HFFc6 (cell line): ENCODE data around the gene TRAF1. TPM values are rescaled to one million over a fixed set of nuclear protein-coding genes. Genes with fewer than 3 reads are reported as not detected.
A peak's percentile ranks its signal among the peaks of the same experiment; 100 is the strongest.

ENCODE experiments used
- DNase-seq: peaks from one replicate; pipeline ENCODE4 v3.0.0-alpha.2; 2018
- H3K27ac Mint-ChIP-seq: 2 replicates; pipeline ENCODE4 v1.8.0; 2020; ENCODE audit warnings: mild to moderate bottlenecking, mixed read lengths
- H3K27me3 Mint-ChIP-seq: 2 replicates; pipeline ENCODE4 v1.8.0; 2021; ENCODE audit warnings: mild to moderate bottlenecking, moderate library complexity, mixed read lengths; ENCODE audit not compliant: insufficient read depth
- H3K36me3 Mint-ChIP-seq: 2 replicates; pipeline ENCODE4 v1.8.0; 2021; ENCODE audit warnings: low read depth, mixed read lengths
- H3K4me1 Mint-ChIP-seq: 2 replicates; pipeline ENCODE4 v1.8.0; 2020; ENCODE audit warnings: low read depth, mixed read lengths
- H3K4me3 Mint-ChIP-seq: 2 replicates; pipeline ENCODE4 v1.8.0; 2020; ENCODE audit warnings: mild to moderate bottlenecking, moderate library complexity, mixed read lengths
- H3K9me3 Mint-ChIP-seq: 2 replicates; pipeline ENCODE4 v1.8.0; 2020; ENCODE audit warnings: mild to moderate bottlenecking, mixed read lengths
- total RNA-seq, 6 experiments: library from RNA; stranded (reverse); fragmentation: NEBNext Ultra II Directional; extraction: Animal tissue kit (Norgen Biotek cat#: 25700); gene quantifications; 2 replicates in 1 of 6; 3 replicates in 5 of 6; pipeline ENCODE4 v1.2.3, GENCODE V29; 2021
- TF ChIP-seq, protein P1 (sequence below): fragments of 200-600 bp; sonication (generic); IDR thresholded peaks from 2 replicates; pipeline ENCODE4 v1.5.0; 2021; ENCODE audit warnings: antibody characterized with exemption, mild to moderate bottlenecking

The TRAF1 gene
- total RNA-seq, 6 experiments from 2014 or later: 0.54 to 1.0 (median 0.87) TPM

DNA sequence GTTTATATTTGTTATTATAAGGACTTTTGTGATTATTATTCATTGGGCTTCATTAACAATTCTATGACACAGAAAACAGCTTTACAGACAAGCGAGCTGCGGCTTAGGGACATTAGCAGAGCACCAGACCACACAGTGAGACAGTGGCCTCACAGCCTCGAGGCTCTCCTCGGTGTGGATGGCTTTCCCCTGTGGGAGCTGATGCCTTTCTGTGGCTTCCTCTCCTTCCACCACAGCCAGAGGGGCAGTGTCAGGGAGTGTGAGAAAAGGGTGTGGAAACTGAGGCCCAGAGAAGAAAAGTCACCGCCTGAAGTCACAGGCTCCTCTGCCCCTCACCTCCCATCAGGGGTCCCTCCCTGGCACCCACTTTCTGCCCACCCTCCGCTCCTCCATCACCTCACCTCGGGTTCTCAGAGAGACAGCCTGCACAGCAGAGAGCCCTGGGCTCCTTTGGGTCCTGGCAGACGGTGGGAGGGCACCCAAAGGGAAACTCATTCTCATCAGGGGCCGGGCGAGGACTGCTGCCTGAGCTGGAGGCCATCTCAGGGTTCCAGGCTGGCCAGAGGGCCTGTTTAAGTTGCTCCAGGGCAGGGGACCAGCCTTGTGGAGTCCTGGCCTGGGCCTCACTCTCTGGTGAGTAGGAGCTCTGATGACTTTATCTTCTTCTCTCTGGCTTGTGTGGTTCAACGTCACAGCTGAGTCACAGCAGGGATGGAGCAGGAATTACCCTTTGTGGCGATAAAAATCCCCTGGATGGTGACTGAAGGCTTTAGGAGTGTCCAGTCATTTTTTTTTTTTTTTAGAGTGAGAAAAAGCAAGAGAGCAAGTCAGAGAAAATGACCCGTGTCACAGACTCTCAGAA is 830 bp downstream of the TRAF1 start:
- H3K9me3 Mint-ChIP-seq: no peaks in the 10 kb centered on the region
- DNase-seq: peak; percentile 92
- H3K27ac Mint-ChIP-seq: peak overlapping the region; percentile 88
- H3K36me3 Mint-ChIP-seq: no peaks in the 10 kb centered on the region
- H3K27me3 Mint-ChIP-seq: no peaks in the 10 kb centered on the region; the same call in 1 of the 2 replicates
- peaks cover 45% of the 10 kb centered on the region for H3K4me1 Mint-ChIP-seq
- TF ChIP-seq, protein P1, sequence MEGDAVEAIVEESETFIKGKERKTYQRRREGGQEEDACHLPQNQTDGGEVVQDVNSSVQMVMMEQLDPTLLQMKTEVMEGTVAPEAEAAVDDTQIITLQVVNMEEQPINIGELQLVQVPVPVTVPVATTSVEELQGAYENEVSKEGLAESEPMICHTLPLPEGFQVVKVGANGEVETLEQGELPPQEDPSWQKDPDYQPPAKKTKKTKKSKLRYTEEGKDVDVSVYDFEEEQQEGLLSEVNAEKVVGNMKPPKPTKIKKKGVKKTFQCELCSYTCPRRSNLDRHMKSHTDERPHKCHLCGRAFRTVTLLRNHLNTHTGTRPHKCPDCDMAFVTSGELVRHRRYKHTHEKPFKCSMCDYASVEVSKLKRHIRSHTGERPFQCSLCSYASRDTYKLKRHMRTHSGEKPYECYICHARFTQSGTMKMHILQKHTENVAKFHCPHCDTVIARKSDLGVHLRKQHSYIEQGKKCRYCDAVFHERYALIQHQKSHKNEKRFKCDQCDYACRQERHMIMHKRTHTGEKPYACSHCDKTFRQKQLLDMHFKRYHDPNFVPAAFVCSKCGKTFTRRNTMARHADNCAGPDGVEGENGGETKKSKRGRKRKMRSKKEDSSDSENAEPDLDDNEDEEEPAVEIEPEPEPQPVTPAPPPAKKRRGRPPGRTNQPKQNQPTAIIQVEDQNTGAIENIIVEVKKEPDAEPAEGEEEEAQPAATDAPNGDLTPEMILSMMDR: no peak
- H3K4me3 Mint-ChIP-seq: peak overlapping the region; percentile 39

DNA sequence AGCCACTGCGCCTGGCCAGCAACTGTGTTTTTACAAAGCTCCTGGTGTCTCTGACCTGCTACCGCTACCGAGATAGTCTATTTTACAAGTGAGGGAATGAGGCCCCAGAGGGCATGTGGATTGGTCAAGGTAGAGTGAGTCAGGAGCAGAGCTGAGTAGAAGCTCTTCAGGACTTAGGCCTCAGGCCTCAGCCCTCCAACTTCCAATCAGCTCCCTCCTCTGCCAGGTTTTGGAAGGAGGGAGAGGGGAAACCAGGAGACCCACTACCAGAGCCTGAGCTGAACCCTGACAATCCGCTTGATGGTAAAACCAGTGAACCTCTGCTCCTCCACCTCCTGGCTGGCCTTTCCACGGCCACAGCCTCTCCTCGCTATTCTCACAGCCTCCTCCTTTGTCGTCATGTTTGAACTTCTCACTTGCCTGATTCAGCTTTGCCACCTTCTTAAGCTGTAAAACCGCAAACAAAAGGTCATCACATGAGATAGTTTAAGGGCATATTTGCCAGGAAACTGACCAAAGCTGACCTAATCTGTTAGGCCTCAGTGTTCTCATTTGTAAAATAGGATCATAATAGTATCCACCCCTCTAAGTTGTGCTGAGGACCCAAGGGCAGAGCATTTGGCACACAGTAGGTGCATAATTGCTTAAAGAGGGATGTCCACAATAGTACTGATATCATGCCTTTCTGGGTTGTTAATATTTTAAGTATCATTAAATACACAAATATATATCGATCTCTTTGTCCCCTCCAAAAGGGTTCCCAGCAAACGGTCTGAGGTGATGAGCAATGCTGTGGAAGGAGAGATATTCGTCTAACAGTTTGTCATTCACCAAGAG is 1.7 kb downstream of the TRAF1 start:
- TF ChIP-seq, protein P1: no peak
- Mint-ChIP-seq H3K36me3 (no peaks in the 10 kb centered on the region), H3K4me3 (no peak overlapping the region), H3K27me3 (no peaks in the 10 kb centered on the region; the same call in 1 of the 2 replicates), H3K27ac (peak overlapping the region; percentile 88), H3K4me1 (peaks cover 46% of the 10 kb centered on the region), H3K9me3 (no peaks in the 10 kb centered on the region)
- DNase-seq: no peak

DNA sequence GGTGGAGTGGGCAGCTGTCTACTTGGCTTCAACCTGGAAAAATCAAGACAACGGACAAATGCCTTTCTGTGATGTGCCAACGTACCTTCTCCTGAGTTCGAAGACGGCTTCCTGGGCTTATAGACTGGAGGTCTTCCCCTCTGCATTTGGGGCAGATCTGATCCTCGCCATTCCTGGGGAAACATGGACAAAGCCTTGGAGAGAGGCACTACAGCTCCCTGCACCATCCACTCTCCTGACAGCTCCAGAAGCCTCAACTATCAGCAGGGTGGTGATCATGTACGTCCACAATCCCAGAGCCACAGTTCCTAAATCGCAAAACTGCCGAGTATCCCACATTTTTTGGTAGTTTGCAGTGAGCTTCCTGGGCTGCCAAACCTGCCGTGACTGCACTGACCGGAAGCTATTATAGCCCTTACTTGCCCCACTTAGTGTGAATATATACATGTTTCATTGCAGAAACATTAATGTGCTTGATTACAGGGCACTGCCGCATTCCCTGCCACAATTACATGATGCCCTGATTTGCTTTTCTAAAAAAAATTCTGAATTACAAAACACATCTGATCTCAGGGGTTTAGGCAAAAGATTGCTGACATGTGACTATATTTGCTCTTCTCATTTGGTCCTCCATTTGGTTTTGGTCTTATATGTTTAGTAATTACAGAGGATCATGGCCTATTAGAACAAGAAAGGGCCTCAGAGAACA is 2.8 kb downstream of the TRAF1 start:
- TF ChIP-seq, protein P1: no peak
- H3K4me1 Mint-ChIP-seq: peaks cover 57% of the 10 kb centered on the region

DNA sequence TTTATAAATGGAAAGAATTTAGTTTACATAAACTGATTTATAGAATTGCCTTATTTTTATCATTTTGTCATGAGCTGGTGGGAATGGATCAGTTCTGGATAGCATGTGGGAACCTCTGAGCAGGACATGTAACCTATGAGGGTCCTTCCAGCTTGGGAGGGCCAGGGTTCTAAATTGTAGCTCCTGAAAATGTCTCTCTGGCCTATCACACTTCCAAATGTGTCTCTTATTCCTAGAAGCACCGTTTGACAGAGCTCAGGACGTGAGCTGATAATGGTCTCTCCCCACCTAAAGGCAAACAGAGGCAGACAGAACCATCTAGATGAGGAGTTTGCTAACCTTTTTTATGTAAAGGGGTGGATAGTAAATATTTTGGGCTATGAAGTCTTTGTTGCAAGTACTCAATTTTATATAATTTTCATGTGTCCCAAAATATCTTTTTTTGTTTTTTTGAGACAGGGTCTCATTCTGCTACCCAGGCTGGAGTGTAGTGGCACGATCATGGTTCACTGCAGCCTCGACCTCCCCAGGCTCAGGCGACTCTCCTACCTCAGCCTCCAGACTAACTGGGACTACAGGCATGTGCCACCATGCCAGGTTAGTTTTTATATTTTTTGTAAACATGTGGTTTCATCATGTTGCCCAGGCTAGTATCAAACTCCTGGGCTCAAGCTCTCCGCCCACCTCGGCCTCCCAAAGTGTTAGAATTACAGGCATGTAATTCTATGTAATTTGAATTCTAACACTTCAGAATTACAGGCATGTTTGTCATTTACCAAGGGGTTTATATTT is 4.0 kb downstream of the TRAF1 start:
- no peak overlapping the region for H3K27ac Mint-ChIP-seq
- no peak overlapping the region for H3K4me3 Mint-ChIP-seq
- no peaks in the 10 kb centered on the region for H3K27me3 Mint-ChIP-seq
- DNase-seq: no peak
- H3K9me3 Mint-ChIP-seq: no peaks in the 10 kb centered on the region
- TF ChIP-seq, protein P1: no peak
- peaks cover 52% of the 10 kb centered on the region for H3K4me1 Mint-ChIP-seq
- no peaks in the 10 kb centered on the region; the same call in 1 of the 2 replicates for H3K36me3 Mint-ChIP-seq

More for the DNA sequence above, 2.8 kb downstream of the TRAF1 start:
- Mint-ChIP-seq H3K27ac (no peak overlapping the region), H3K36me3 (no peaks in the 10 kb centered on the region), H3K9me3 (no peaks in the 10 kb centered on the region), H3K4me3 (no peak overlapping the region), H3K27me3 (no peaks in the 10 kb centered on the region; the same call in 1 of the 2 replicates)
- DNase-seq: no peak
